Adipose tissue (tissue), 3 donors: ENCODE data around the gene ZBTB8A. TPM values are rescaled to one million over a fixed set of nuclear protein-coding genes. Genes with fewer than 3 reads are reported as not detected.
"Not testable (repeated sequence)": the region's sequence is repeated elsewhere in the genome, so short reads cannot be mapped to it uniquely, and the experiment has no call there.

ENCODE experiments used
- H3K27ac ChIP-seq: one replicate; pipeline ENCODE4 v1.5.1; 2013; ENCODE audit warnings: low read depth, low read length
- WGBS, 3 donors: extraction: QIAGEN DNeasy Blood & Tissue Kit; methylation state at CpG; one replicate each; pipeline ENCODE4 v1.1.7; 2013; 5-methylcytosine and 5-hydroxymethylcytosine counted together
- polyA plus RNA-seq, 3 donors: library from polyadenylated mRNA; stranded (reverse); fragments of 200-250 nt; gene quantifications; one replicate each; pipeline ENCODE4 v1.2.3, GENCODE V29; 2013
- donor health status: healthy with polysubstance abuse.
- donor health status: Bipolar disorder and iron deficiency.
- donor health status: healthy.

Gene ZBTB8A
- polyA plus RNA-seq, 3 donors, result 1.9 to 2.2 (median 2.1) TPM

GRCh38 chr1:32609180-32609579 is 70.0 kb downstream of the ZBTB8A start:
- H3K27ac ChIP-seq, result no peak overlapping the region
- 88 to 91% (median 90%) methylated on average over 4 of the region's 4 CpGs for WGBS, 3 donors

- WGBS, 3 donors, result 7 to 14% (median 12%) methylated on average over 12 of the region's 12 CpGs
- no peak overlapping the region for H3K27ac ChIP-seq
Measured at GRCh38 chr1:32611859-32612188, 72.6 kb downstream of the ZBTB8A start.

- 5 to 6% (median 6%) methylated on average over 35 of the region's 35 CpGs for WGBS, 3 donors
- H3K27ac ChIP-seq, result no peak overlapping the region
Measured at GRCh38 chr1:32612189-32612881, 73.1 kb downstream of the ZBTB8A start.

GRCh38 chr1:32613472-32613871 is 74.2 kb downstream of the ZBTB8A start:
- no peak overlapping the region for H3K27ac ChIP-seq
- WGBS, 3 donors, result 88 to 91% (median 90%) methylated on average over 5 of the region's 5 CpGs

GRCh38 chr1:32618673-32619221 is 79.5 kb downstream of the ZBTB8A start:
- 95 to 98% (median 95%) methylated on average over 5 of the region's 5 CpGs for whole genome bisulfite sequencing, 3 donors

GRCh38 chr1:32619701-32620485 is 80.7 kb downstream of the ZBTB8A start:
- no peak overlapping the region for H3K27ac ChIP-seq
- 61 to 75% (median 68%) methylated on average over 5 of the region's 5 CpGs for WGBS, 3 donors

More at GRCh38 chr1:32618673-32619221, 79.5 kb downstream of the ZBTB8A start:
- H3K27ac ChIP-seq, result no peak overlapping the region

GRCh38 chr1:32622205-32622604 is 83.0 kb downstream of the ZBTB8A start:
- no peak overlapping the region for H3K27ac ChIP-seq
- WGBS, 3 donors, result 93 to 95% (median 95%) methylated on average over 2 of the region's 2 CpGs

GRCh38 chr1:32622806-32623681 is 83.8 kb downstream of the ZBTB8A start:
- H3K27ac ChIP-seq, result no peak overlapping the region
- 55 to 76% (median 56%) methylated on average over 3 of the region's 3 CpGs for WGBS, 3 donors

- no peak overlapping the region for H3K27ac ChIP-seq
- WGBS, 3 donors, result 54 to 79% (median 71%) methylated on average over 5 of the region's 5 CpGs
Measured at GRCh38 chr1:32623775-32624174, 84.5 kb downstream of the ZBTB8A start.

- WGBS, 3 donors, result 89 to 95% (median 94%) methylated on average over 1 of the region's 1 CpG
- H3K27ac ChIP-seq, result no peak overlapping the region
Measured at GRCh38 chr1:32626176-32626575, 86.9 kb downstream of the ZBTB8A start.

- 78 to 88% (median 82%) methylated on average over 11 of the region's 11 CpGs for WGBS, 3 donors
- no peak overlapping the region for H3K27ac ChIP-seq
Measured at GRCh38 chr1:32627596-32628162, 88.5 kb downstream of the ZBTB8A start.

- 97 to 99% (median 99%) methylated on average over 4 of the region's 4 CpGs for WGBS, 3 donors
- not testable (repeated sequence) for H3K27ac ChIP-seq
Measured at GRCh38 chr1:32630173-32630572, 90.9 kb downstream of the ZBTB8A start.

- no peak overlapping the region for H3K27ac ChIP-seq
- WGBS, 3 donors, result 70 to 82% (median 73%) methylated on average over 2 of the region's 2 CpGs
Measured at GRCh38 chr1:32632829-32633228, 93.6 kb downstream of the ZBTB8A start.

- H3K27ac ChIP-seq, result no peak overlapping the region
- WGBS, 3 donors, result 93 to 96% (median 96%) methylated on average over 8 of the region's 8 CpGs
Measured at GRCh38 chr1:32635508-32636277, 96.5 kb downstream of the ZBTB8A start.

GRCh38 chr1:32636914-32637645 is 97.9 kb downstream of the ZBTB8A start:
- no peak overlapping the region for H3K27ac ChIP-seq
- WGBS, 3 donors, result 74 to 79% (median 79%) methylated on average over 16 of the region's 16 CpGs

- 93 to 94% (median 93%) methylated on average over 1 of the region's 1 CpG for WGBS, 3 donors
- H3K27ac ChIP-seq, result no peak overlapping the region
Measured at GRCh38 chr1:32639489-32640075, 100.4 kb downstream of the ZBTB8A start.
